Stomach (tissue), 4 donors: Measurements from ENCODE around the gene CLIC1.

Source experiments
- CTCF ChIP-seq, 7 experiments: fragments of 450-650 bp in 4 of 7; fragments of 200-600 bp in 3 of 7; sonication (generic) in 3 of 7; IDR thresholded peaks; one replicate each; pipeline ENCODE4 v1.5.1; 2016 to 2019; ENCODE audit warnings: antibody characterized with exemption in 7 of 7, control low read depth in 2 of 7, mild to moderate bottlenecking in 1 of 7
- POLR2A ChIP-seq, 4 donors: fragments of 450-650 bp; IDR thresholded peaks; one replicate each; pipeline ENCODE4 v1.6.1; 2016; ENCODE audit warnings: antibody characterized with exemption in 4 of 4, control low read depth in 2 of 4, mild to moderate bottlenecking in 1 of 4, moderate library complexity in 1 of 4
- POLR2AphosphoS5 ChIP-seq, 3 donors: sonication (generic); formaldehyde crosslinking; IDR thresholded peaks; one replicate each; pipeline ENCODE4 v1.6.1; 2016; ENCODE audit warnings: antibody characterized with exemption in 3 of 3

- peak in 1 of 7 experiments; percentile 9 for TF ChIP-seq CTCF (IDR thresholded peaks at IDR 0.05)
- no peak for TF ChIP-seq POLR2A (IDR thresholded peaks at IDR 0.05)
- TF ChIP-seq POLR2AphosphoS5 (IDR thresholded peaks at IDR 0.05): no peak
Measured at GRCh38 chr6:31681135-31681671, 55.1 kb downstream of the CLIC1 start.
